Measurements from ENCODE around the gene JAKMIP2. TPM values are rescaled to one million over a fixed set of nuclear protein-coding genes. Genes with fewer than 3 reads are reported as not detected.

JAKMIP2 gene
- 1.8 TPM in 2 replicates for total RNA-seq

DNA sequence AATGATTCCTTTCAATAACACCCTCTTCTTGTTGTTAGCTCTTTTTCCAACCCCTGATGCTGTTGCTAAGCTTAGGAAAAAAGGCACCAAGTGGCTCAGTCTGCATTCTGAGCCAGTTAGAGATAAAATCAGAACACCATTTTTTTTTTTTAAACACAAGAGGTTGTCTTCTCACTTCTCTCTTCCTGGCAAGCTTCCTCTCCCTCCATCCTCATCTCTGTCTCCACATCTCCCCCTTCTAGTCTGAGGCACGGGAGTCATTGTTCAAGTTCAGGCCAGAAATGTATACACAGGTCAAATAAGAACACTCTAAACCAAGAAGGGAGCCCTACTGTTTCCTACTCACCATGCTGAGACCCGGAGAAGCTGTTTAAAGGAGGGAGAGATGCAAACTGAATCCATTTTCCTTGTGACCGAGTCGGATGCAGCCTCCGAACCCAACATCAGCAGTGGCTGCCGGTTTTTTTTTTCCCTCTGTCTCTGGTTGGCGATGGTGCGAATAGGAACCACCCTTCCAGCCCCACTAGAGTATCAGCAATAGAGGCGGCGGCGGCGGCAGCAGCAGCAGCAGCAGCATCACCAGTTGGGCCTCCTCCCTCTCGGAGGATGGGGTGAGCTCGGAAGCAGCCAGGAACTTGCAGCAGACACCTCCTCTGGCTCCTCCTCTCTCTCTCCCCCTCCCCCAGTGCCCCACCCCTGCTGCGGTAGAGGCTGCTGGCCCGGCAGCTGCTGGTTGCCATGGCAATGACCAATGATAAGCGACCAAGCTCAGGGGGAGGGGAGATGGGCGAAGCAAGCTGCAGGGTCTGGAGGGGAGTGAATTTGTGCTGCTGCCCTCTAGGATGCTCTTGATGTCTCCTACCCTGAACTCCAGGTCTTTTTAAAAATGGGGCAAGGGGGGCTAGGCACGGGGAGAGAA, at the start of gene JAKMIP2:
JAKMIP2 (minus strand) TSS at position 619 of the 919 bp plus-strand sequence. CDS start 110,922 bp downstream, outside the sequence.

DNA sequence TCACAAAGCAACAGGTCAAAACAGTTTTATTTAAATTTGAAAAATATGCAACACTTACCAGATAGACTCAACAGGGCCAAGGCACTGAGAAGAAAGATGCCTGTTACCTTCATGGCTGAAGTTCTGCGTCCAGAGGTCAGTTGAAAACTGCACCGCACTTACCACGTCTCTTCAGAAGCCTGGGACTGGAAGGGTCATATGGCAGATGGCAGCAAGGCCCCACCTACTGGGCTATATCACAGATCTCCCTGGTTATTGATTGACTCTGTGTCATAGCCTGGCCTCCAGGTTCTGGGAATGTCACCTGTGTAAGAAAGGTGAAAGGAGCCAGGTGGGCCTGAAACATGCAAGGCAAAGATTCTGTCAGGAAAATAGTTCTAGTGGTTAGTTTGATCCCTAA, 48.9 kb upstream of the JAKMIP2 start, which contains the start of gene SPINK1:
SPINK1 (minus strand) TSS at position 207 of the 400 bp plus-strand sequence; CDS start at position 113, 94 bp downstream.

Other genes with a start within 250 kb of the JAKMIP2 start
- not detected in 2 replicates for gene SPINK1, start 48.9 kb upstream of the JAKMIP2 start, total RNA-seq
- gene SCGB3A2, start 96.0 kb upstream of the JAKMIP2 start, total RNA-seq, result not detected in 2 replicates
- gene C5orf46, start 123.8 kb upstream of the JAKMIP2 start, total RNA-seq, result not detected in 2 replicates